ENCODE data around the gene CNPPD1. TPM values are rescaled to one million over a fixed set of nuclear protein-coding genes. Genes with fewer than 3 reads are reported as not detected.

Gene CNPPD1
- total RNA-seq, 1 experiment from 2014 or later: 32.8 TPM

DNA sequence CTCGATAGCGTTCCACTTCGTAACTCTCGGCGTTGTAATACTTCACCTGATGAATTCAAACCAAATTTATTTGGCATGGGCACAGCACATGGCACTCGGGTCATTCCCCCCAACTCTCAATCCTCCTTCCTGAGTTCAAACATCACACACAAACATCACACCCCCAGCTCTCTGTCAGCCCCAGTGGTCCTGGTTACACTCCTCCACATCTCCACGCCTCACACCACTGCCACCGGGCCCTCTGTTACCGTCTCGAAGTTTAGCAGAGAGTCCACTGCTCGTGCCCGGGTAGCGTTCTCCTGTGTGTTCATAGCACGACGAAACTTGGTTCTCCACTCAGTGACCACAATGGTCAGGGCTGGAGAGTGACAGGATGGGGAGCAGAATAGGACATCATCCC lies 37.4 kb upstream of the CNPPD1 start (continued):
- TF ChIP-seq, protein P1, sequence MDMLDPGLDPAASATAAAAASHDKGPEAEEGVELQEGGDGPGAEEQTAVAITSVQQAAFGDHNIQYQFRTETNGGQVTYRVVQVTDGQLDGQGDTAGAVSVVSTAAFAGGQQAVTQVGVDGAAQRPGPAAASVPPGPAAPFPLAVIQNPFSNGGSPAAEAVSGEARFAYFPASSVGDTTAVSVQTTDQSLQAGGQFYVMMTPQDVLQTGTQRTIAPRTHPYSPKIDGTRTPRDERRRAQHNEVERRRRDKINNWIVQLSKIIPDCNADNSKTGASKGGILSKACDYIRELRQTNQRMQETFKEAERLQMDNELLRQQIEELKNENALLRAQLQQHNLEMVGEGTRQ (CRISPR knock-in tag; IDR thresholded peaks at IDR 0.05): no peak
- TF ChIP-seq OVOL2 (CRISPR knock-in tag; IDR thresholded peaks at IDR 0.05; ENCODE audit: borderline replicate concordance) (no peak), JAZF1 (CRISPR knock-in tag; IDR thresholded peaks at IDR 0.05) (no peak)
- TF ChIP-seq, protein P2, sequence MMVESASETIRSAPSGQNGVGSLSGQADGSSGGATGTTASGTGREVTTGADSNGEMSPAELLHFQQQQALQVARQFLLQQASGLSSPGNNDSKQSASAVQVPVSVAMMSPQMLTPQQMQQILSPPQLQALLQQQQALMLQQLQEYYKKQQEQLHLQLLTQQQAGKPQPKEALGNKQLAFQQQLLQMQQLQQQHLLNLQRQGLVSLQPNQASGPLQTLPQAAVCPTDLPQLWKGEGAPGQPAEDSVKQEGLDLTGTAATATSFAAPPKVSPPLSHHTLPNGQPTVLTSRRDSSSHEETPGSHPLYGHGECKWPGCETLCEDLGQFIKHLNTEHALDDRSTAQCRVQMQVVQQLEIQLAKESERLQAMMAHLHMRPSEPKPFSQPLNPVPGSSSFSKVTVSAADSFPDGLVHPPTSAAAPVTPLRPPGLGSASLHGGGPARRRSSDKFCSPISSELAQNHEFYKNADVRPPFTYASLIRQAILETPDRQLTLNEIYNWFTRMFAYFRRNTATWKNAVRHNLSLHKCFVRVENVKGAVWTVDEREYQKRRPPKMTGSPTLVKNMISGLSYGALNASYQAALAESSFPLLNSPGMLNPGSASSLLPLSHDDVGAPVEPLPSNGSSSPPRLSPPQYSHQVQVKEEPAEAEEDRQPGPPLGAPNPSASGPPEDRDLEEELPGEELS (CRISPR knock-in tag; IDR thresholded peaks at IDR 0.05): no peak
- TF ChIP-seq, protein P3, sequence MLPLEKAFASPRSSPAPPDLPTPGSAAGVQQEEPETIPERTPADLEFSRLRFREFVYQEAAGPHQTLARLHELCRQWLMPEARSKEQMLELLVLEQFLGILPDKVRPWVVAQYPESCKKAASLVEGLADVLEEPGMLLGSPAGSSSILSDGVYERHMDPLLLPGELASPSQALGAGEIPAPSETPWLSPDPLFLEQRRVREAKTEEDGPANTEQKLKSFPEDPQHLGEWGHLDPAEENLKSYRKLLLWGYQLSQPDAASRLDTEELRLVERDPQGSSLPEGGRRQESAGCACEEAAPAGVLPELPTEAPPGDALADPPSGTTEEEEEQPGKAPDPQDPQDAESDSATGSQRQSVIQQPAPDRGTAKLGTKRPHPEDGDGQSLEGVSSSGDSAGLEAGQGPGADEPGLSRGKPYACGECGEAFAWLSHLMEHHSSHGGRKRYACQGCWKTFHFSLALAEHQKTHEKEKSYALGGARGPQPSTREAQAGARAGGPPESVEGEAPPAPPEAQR (CRISPR knock-in tag; IDR thresholded peaks at IDR 0.05): no peak

DNA sequence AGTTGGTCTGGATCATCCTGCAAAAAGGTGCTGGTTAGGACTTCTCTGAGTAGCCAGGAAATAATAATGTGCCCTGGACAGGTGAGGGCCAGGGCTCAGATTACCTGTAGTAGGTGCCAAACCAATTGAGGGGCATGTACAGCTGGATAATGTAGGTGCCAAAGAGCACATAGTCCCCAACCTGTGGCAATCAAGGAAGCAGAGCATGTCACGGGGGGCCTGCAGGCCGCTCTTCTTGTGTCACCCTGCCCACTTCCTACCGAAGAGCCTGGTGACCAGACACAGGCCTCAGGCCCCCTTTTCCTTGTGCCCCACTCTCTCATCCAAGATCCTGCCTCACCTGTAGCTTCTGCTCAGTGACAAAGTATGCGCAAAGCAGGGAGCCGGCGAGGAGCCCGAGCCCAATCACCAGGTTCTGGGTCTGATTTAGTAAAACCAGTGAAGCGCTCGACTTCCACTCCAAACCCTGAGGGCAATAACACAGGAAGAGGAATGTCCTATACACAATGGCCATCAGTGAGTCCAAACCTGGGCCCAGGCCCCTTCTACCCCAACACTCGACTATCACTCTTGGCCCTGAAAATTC lies 36.9 kb upstream of the CNPPD1 start:
- no peaks in the 10 kb centered on the region for H3K27me3 Mint-ChIP-seq (ENCODE audit: low read depth)
- no peak overlapping the region for H3K4me3 Mint-ChIP-seq
- no peak for DNase-seq (ENCODE audit: low spot score)
- peaks cover 17% of the 10 kb centered on the region for H3K4me1 Mint-ChIP-seq
- TF ChIP-seq, protein P4, sequence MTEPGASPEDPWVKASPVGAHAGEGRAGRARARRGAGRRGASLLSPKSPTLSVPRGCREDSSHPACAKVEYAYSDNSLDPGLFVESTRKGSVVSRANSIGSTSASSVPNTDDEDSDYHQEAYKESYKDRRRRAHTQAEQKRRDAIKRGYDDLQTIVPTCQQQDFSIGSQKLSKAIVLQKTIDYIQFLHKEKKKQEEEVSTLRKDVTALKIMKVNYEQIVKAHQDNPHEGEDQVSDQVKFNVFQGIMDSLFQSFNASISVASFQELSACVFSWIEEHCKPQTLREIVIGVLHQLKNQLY (CRISPR knock-in tag; IDR thresholded peaks at IDR 0.05): no peak
- TF ChIP-seq ZNF671 (CRISPR knock-in tag; IDR thresholded peaks at IDR 0.05): no peak
- TF ChIP-seq, protein P5, sequence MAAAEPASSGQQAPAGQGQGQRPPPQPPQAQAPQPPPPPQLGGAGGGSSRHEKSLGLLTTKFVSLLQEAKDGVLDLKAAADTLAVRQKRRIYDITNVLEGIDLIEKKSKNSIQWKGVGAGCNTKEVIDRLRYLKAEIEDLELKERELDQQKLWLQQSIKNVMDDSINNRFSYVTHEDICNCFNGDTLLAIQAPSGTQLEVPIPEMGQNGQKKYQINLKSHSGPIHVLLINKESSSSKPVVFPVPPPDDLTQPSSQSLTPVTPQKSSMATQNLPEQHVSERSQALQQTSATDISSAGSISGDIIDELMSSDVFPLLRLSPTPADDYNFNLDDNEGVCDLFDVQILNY (CRISPR knock-in tag; IDR thresholded peaks at IDR 0.05): no peak
- no peak for TF ChIP-seq SMAD3 (CRISPR knock-in tag; IDR thresholded peaks at IDR 0.05; ENCODE audit: borderline replicate concordance)
- TF ChIP-seq, protein P6, sequence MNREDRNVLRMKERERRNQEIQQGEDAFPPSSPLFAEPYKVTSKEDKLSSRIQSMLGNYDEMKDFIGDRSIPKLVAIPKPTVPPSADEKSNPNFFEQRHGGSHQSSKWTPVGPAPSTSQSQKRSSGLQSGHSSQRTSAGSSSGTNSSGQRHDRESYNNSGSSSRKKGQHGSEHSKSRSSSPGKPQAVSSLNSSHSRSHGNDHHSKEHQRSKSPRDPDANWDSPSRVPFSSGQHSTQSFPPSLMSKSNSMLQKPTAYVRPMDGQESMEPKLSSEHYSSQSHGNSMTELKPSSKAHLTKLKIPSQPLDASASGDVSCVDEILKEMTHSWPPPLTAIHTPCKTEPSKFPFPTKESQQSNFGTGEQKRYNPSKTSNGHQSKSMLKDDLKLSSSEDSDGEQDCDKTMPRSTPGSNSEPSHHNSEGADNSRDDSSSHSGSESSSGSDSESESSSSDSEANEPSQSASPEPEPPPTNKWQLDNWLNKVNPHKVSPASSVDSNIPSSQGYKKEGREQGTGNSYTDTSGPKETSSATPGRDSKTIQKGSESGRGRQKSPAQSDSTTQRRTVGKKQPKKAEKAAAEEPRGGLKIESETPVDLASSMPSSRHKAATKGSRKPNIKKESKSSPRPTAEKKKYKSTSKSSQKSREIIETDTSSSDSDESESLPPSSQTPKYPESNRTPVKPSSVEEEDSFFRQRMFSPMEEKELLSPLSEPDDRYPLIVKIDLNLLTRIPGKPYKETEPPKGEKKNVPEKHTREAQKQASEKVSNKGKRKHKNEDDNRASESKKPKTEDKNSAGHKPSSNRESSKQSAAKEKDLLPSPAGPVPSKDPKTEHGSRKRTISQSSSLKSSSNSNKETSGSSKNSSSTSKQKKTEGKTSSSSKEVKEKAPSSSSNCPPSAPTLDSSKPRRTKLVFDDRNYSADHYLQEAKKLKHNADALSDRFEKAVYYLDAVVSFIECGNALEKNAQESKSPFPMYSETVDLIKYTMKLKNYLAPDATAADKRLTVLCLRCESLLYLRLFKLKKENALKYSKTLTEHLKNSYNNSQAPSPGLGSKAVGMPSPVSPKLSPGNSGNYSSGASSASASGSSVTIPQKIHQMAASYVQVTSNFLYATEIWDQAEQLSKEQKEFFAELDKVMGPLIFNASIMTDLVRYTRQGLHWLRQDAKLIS (CRISPR knock-in tag; IDR thresholded peaks at IDR 0.05; ENCODE audit: borderline replicate concordance): no peak
- no peak for TF ChIP-seq ZNF138 (CRISPR knock-in tag; conservative IDR thresholded peaks at IDR 0.05)
- TF ChIP-seq, protein P7, sequence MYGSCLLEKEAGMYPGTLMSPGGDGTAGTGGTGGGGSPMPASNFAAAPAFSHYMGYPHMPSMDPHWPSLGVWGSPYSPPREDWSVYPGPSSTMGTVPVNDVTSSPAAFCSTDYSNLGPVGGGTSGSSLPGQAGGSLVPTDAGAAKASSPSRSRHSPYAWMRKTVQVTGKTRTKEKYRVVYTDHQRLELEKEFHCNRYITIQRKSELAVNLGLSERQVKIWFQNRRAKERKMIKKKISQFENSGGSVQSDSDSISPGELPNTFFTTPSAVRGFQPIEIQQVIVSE (CRISPR knock-in tag; IDR thresholded peaks at IDR 0.05; ENCODE audit: borderline replicate concordance): no peak
- no peak for TF ChIP-seq RORB (CRISPR knock-in tag; IDR thresholded peaks at IDR 0.05)
- TF ChIP-seq, protein P8, sequence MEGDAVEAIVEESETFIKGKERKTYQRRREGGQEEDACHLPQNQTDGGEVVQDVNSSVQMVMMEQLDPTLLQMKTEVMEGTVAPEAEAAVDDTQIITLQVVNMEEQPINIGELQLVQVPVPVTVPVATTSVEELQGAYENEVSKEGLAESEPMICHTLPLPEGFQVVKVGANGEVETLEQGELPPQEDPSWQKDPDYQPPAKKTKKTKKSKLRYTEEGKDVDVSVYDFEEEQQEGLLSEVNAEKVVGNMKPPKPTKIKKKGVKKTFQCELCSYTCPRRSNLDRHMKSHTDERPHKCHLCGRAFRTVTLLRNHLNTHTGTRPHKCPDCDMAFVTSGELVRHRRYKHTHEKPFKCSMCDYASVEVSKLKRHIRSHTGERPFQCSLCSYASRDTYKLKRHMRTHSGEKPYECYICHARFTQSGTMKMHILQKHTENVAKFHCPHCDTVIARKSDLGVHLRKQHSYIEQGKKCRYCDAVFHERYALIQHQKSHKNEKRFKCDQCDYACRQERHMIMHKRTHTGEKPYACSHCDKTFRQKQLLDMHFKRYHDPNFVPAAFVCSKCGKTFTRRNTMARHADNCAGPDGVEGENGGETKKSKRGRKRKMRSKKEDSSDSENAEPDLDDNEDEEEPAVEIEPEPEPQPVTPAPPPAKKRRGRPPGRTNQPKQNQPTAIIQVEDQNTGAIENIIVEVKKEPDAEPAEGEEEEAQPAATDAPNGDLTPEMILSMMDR (IDR thresholded peaks at IDR 0.05): no peak
- TF ChIP-seq, protein P1 (CRISPR knock-in tag; IDR thresholded peaks at IDR 0.05): no peak
- no peak for TF ChIP-seq JAZF1 (CRISPR knock-in tag; IDR thresholded peaks at IDR 0.05)
- ATAC-seq: no peak
- ChIA-PET POLR2A (no interaction called here), CTCF (no interaction called here)
- no peak overlapping the region for H3K27ac Mint-ChIP-seq
- H3K36me3 Mint-ChIP-seq: peaks cover 54% of the 10 kb centered on the region
- H3K9me3 Mint-ChIP-seq: no peaks in the 10 kb centered on the region
